Right renal pelvis (tissue), 4 donors: ENCODE results near the gene RNF10. TPM values are rescaled to one million over a fixed set of nuclear protein-coding genes. Genes with fewer than 3 reads are reported as not detected.
A peak's percentile ranks its signal among the peaks of the same experiment; 100 is the strongest.

ENCODE experiments used
- DNase-seq, 4 donors: peaks; one replicate each; pipeline ENCODE4 v3.0.0-alpha.2; 2013; ENCODE audit warnings: low read depth in 4 of 4, low spot score in 3 of 4, missing footprints in 1 of 4
- polyA plus RNA-seq, 4 donors: library from polyadenylated mRNA; unstranded; fragments of 120-200 nt; gene quantifications; one replicate each; pipeline ENCODE4 v1.2.1, GENCODE V29; 2013; ENCODE audit not compliant: insufficient read length in 4 of 4

The RNF10 gene
- polyA plus RNA-seq, 4 donors, result 181 to 232 (median 207) TPM

DNA sequence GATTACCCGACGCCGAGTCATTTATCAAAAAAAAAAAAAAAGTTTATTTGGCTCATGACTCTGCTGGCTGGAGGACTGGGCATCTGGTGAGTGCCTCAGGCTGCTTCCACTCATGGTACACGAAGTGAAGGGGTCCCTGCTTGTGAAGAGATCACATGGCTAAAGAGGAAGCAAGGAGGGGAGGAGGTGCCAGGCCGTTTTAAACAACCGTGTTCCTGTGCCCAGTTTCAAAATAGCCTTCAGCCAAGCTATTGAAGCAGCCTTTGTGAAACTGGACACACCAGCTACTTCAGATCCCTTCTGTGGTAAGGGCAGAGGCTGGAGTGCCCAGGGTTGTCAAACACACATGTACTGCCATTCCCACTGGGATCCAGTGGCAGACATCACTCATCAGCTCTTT is 39.4 kb downstream of the RNF10 start:
- DNase-seq, result no peak

DNA sequence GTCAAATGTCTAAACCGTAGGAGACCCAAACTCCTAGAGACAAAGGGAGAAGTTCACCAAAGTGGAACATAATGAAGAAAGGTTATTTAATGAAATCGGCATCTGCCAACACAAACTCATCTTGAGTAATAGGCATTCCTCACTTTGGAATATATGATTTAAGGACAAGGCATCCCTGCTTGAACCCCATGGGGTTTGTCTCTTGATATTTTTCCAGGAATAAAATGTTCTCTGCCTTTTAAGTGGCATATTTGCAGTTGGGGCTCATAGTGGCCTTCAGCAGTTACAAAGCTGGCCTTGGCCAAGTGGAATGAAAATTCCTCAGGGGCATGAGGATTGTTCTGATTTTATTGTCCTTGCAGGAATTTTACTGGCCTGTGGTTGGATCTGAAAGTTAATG is 40.0 kb downstream of the RNF10 start:
- DNase-seq, result no peak

DNA sequence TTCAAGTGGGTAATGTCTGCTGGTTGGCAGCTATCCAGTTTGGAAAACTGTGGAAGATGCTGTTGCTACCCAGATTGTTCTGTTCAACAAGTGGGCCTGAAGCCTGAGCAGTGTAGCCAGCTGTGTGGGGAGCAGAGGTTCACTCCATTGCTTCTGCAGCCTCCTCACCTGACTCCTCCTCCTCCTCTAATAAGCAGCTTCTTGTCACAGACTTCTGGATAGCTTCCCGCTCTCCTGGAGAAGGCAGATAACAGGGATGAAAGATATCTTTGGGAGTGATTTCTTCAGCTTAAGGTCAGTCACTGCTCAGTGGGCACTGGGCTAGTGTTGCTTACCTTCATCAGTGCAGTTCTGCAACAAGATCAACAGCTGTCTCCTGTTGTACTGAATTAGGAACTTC is 45.0 kb downstream of the RNF10 start:
- DNase-seq, result no peak

DNA sequence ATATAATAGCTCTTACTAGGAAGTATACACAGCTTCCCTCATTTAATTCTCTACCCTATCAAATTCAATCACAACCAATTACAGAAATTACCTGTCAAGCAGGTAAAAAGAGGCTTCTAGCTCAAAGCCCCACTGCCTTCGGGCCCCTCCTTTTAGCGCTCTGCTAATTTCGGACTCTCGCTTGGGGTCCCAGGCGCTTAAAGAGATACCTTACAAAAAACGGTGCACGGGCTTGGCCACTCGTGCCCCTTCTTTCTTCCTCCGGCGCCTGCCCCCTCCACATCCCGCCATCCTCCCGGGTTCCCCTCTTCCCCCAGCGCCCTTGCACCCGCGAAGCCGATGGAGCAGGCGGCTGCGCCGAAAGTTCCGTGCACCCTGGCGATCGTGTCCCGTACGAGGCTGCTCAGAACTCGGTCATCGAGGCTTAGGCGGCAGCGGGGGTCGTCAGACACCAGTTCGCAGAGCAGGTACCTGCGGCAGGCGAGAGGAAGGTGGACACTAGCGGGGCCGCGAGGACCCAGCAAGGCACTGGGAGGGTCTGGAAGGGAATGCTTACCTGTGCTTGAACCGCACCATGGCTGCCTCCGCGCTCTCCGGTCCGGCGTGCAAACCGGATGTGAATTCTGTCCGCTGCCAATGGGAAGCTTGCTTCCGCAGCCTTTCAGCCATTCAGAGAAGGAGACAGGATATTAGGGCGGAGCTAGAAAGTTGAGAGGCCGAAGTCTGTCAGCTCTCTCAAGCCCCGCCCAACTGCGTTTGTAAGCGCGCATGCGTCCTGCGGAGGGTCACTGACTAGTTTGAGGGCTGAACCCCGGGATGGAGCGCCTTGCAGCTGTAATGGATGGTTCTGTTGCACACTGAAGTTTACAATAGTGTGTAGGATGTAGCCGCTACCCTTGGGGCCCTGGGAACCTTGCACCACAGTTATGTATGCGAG is 46.9 kb downstream of the RNF10 start, which contains the start of gene POP5:
TSS of gene POP5 (minus strand) at position 616 of the 937 bp plus-strand sequence. CDS start at position 576, 40 bp downstream.
- peak; percentile 90 to 94 (median 93) for DNase-seq

DNA sequence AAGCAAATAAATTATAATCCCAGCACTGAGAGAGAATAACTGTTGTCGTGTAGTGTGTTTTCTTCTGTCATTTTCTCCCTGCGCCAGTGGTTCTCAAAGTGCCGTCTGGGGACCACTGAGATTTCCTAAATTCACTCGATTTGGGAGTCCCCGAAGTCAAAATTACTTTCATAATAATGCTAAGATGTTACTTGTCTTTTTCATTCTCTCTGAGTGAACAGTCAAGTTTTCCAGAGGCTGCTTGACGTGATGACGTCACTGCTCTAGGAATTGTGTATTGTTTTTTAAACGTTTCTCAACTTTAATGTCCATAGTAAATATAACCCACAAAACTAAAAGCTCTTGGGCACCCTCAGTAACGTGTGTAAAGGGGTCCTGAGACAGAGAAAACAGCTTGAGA is 47.8 kb downstream of the RNF10 start:
- no peak for DNase-seq

DNA sequence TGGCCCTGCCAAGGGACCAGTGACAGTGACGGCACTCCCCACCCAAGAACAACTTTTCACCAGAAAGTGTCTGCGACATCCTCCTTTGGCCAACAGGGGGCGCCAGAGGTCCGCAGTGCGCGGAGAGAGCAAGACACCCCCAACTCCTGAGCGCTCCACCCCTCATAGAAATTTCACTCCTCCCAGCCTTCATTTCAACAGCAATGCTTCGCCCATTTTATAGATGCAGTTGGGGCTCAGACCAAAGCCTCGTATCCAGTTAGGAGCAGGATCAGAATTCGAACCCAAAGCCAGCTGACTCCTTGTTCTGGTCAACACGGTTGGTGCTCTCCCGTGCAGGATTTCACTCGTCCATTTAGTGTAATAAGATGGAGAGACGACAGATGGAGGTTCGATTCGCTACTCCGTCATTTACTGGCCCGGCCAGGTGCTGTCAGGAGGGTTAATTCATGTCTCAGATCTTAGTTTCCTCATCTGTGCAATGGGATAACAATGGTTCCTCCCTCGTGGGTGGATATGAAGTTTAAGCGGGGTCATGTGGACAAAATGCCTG is 49.4 kb downstream of the RNF10 start:
- DNase-seq, result peak in 2 of 4 donors; percentile 51 to 57

DNA sequence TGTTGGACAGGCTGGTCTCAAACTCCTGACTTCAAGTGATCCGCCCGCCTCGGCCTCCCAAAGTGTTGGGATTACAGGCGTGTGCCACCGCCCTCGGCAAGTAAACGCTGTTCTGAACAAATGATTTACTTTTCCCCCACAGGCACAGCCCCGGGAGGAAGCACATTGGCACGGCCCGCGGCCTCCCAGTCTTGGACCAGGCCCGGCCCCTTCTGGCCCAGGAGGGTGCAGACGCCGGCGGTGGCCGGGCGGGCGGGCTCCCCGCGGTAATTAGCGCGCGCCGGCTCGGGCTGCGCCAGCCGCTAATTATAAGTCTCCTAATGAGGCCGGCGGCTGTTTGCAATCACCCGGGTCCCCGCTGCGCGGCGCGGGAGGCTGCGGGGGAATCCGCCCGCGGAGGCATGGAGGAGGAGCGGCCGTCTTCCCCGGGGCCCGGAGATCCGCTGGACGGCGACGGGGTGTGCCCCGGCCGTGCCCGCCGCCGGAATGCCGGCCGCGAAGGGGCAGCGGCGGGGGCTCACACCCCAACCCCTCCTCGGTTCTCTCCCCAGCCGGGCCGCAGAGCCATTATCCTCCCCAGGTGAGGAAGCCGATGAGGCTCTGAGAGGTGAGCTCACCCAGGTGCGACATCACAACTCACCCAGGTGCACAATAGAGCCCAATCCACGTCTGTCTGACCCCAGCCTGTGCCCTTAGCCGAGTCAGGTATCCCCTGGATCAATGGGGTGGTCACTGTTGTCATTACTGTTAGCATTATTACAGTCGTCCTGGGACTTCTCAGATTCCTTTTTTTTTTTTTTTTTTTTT is 50.4 kb downstream of the RNF10 start:
- DNase-seq, result no peak

DNA sequence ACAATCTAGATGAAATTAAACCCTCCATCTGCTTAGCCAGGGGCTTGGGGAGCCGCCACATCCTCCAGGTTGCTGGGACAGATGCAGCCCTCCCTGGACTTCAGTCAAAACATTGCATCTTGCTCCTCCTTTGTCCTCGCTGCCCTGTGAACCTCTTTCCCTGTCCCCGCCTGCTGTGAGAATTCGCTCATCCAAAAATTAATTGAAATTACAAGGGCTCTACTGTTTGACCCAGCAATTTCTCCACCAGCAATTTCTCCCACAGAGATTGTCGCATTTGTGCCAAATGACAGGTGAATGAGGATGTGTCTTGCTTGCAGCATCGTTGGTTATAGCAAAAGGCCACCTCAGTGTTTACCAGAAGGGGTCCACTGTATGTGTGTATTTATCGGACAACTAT is 52.0 kb downstream of the RNF10 start:
- DNase-seq, result no peak

DNA sequence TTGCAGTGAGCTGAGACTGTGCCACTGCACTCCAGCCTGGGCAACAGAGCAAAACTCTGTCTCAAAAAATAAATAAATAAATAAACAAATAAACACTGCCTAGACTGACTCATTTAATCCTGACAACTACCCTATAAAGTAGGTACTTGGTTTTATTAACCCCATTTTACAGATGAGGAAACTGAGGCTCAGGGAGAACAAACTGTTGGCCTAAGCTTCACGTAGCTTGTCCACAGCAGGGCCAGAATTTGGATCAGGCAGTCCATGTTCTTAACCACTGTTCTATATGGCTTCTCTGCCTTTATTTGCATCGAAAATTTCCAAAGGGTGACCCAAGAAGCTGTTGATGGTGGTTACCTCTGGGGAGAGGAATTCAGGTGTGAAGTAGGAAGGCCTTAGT is 52.7 kb downstream of the RNF10 start:
- no peak for DNase-seq

DNA sequence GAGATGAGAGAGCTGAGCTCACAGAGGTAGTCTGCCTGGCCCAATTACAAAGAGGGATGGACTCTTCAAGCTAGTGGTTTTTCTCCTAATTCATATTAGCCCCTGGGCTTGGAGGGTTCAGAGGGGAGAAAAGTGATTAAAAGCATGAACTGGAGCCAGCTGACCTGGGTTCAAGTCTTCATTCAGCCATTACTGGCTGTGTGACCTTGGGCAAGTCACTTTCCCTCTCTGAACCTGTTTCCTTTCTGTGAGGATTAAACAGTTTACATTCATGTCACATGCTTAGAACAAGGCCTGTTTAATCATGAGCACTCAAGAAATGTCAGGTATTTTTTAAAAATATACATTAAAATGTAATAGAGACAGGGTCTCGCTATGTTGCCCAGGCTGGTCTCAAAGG is 54.2 kb downstream of the RNF10 start:
- no peak for DNase-seq

DNA sequence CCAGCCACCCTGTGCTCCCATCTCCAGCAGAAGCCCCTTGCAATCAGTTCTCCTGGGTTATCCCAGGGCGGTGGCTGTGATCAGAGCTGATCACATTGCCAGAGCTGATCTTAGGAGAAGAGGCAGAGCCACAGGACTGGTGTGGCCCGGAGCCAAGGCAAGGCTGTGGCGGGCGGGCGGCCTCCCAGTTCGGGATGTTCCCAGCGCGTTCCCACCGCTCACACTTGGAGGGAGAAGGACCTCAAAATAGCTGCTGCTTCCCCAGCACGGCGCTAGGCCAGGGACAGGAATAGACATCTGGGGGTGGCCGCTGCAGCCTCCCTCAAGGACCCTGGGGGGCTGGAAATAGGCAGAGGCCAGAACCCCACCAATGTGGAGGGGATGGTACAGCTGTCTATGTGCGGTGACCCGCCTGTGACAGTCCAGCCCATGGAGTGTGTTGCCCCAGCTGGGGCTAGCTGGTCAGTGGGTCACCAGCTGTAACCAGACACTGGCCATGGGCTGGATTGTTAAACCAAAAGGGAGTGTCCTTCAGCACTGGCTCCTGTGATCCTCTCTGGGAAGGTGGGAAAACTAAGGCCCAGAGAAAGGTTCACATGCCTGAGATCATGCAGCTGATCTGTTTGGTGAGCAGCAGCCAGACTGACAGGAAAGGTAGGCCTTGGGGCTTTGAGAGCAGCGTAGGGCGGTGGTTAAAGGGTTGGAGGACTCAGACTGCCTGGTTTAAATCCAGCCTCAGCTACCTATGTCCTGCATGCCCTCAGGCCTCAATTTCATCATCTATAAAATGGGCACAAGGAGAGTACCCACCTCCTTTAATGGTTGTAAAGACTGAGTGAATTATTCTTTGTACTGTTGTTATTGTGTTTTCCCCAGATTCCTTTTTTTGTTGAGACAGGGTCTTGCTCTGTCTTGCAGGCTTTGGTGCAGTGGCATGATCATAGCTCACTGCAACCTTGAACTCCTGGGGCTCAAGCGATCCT is 55.1 kb downstream of the RNF10 start:
- no peak for DNase-seq

DNA sequence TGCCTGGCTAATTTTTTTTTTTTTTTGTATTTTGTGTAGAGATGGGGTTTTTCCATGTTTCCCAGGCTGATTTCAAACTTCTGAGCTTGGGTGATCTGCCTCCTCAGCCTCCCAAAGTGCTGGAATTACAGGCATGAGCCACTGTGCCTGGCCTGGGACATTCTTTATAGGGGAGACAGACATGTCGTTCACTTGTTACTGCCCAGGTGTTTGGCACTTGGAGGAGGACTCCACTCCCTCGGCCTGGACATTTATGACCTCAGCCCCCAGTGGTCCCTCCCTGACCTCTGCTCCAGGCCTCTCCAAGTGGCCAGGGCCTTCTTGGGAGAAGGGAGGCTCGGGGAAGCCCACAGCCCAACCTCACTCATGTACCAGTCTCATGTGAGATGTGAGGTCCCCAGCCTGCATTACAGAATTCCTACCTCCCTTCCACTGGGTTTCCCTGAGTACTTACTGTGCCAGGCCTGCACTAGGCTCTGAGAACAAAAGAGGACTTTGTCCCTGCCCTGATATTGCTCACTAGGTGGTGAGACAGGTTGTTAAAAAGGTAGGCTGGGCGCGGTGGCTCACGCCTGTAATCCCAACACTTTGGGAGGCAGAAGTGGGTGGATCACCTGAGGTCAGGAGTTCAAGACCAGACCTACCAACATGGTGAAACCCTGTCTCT is 56.7 kb downstream of the RNF10 start:
- DNase-seq, result no peak

DNA sequence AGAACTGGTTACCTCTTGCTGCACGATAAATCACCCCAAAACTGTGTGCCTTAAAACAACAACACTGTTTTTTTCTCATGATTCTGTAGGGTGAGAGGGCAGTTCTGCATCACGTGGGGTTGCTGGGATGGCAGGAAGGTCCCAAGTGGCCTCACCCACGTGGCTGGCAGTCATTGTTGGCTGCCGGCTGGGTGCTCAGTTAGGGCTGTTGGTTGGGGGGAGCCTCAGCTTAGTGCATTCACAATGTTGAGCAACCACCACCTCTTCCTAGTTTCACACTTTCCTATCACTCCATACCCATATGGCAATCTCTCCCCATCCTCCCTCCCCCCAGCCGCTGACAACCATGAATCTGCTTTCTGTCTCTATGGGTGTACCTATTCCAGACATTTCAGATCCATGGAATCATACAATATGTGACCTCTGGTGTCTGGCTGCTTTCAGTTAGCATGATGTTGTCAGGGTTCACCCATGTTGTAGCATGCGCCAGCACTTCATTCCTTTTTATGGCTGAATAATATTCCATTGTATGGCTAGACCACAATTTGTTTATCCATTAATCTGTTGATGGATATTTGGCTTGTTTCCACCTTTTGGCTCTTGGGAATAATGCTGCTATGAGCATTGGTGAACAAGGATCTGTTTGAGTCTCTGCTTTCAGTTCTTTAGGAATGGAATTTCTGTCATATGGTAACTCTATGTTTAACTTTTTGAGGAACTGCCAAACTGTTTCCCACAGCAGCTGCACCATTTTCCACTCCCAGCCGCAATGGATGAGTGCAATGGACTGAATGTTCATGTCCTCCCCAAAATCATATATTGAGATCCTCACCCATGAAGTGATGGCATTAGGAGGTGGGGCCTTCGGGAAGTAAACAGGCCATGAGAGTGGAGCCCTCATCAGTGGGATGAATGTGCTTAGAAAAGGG is 58.2 kb downstream of the RNF10 start:
- DNase-seq, result no peak

DNA sequence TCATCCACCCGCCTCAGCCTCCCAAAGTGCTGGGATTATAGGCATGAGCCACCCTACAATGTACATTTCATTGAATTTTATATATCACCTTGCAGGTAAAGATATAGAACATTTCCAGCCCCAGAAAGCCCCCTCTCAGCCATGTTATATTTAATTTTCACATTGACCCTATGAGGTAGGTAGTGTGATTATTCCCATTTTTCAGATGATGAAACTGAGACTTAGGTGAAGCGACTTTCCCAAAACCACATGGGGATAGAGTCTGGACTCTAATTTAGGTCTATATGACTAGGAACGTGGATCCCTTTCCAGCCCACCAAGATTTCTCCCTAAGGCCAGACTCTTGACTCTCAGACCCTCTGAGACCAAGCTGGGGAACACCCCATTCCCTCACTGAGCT is 62.7 kb downstream of the RNF10 start:
- no peak for DNase-seq

DNA sequence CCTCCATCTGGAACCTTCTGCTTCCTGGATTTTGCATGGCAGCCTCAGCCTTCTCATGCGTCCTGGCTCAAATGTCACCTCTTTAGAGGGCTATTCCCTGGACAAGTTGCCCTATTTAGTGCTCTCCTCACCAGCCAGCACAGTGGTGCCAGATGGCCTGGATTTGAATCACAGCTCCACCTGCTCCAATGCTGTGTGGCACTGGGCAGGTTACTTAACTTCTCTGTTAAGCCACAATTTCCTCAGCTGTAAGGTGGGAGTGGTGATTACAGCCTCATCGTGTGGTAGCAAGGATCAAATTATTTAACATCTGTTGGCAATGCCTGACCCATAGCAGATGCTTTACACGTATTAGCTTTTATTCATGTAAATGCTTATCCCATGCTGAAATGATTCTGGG is 63.7 kb downstream of the RNF10 start:
- no peak for DNase-seq

DNA sequence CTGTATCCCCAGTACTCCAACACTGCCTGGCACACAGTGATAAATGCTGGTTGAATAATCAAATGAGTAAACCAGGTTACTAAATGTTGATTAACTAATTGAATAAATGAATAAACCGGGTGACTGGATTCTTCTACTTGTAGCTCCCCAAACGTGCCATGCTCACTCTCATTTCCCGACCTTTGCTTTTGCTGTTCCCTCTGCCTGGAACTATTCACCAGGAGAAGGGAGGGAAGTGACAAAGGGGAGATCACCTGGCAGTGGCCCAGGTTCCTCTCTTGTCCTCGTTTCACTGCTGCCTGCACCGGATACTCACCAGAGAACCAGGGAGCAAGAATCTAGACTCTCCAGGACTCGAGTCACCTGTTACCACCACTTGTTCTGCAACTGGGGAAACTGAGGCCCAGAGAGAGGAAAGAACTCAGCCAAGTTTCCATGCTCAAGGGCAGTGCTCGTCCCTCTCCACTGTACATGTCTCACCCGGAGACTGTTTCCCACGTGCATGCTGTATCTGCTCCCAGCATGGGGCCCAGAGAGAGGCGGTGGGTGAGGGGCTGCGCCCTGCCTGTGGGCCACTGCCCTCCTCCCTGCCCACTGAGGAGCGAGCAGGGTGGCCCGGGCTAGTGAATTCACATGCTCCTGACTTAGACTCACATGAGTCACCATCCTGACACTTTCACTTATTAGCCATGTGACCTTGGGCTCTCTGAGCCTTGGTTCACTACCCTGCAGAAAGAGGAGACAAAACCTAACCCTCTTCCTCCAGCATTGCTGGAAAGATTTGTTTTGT is 64.7 kb downstream of the RNF10 start:
- no peak for DNase-seq

DNA sequence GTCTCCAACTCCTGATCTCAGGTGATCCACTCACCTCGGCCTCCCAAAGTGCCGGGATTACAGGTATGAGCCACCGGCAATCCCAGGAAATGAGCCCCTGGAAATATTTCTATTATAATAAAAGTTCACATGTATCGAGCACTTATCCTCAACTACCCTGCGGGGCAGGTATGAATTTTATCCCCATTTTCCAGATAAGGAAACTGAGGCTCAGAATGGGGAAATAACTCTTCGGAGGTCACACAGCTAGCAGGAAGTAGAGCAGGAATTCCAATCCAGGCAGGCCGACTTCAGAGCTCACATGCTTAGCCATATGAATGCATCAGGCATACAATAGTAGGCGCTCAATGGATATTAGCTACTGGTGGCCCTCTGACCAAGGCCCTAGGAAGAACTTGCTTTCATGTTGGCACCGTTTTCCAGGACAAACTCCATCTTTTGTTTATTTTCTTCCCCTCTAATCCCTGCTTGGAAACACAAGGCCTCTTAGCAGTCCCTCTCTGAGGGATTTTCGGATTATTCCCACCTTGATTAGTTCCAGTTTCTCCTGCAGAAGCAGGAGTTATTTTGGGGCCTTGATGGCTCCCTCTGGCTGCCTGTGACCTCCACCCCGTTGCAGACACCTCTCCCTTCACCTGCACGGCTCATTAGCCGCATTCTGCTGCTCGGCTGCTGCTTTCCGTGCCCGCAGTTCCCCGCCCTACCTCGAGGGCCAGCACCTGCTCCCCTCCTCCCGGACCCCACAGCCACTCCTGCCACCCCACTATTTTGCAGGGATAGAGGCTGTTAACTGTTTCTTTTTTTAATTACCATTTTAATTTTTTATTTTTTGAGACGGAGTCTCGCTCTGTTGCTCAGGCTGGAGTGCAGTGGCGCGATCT is 65.8 kb downstream of the RNF10 start:
- DNase-seq, result no peak
